Erythroblast (primary cell): ENCODE data around the gene CCDC6.

ENCODE experiments used
- GATA1 ChIP-seq: IDR thresholded peaks from 2 replicates; pipeline ENCODE4 v1.6.1; 2011; ENCODE audit warnings: low read depth, mild to moderate bottlenecking, control low read depth, low read length, moderate library complexity
- POLR2A ChIP-seq: IDR thresholded peaks from 2 replicates; pipeline ENCODE4 v1.6.1; 2011; ENCODE audit warnings: mild to moderate bottlenecking, low read length

DNA sequence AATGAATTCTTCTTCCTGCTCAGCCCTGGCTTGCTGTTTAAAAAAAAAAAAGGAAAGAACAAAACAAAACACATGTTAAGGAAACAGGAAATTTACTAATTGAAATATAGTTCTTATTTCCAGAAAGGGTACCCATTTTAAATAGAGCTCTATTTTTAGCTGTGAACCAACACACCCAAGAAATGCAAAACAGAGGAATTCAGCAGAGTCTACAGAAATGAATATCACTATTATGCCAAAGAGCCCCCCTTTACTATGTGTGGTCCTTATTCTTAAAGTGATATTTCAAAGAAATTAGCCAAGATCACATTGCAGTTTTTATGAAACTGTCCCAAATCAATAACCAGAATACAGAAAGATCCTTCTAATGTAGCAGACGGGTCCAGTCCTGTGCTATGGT lies 53.7 kb downstream of the CCDC6 start:
- TF ChIP-seq POLR2A (no peak), GATA1 (no peak)
